Measurements from ENCODE around the gene PHAX.
"Not testable (repeated sequence)": the region's sequence is repeated elsewhere in the genome, so short reads cannot be mapped to it uniquely, and the experiment has no call there.

PHAX gene

DNA sequence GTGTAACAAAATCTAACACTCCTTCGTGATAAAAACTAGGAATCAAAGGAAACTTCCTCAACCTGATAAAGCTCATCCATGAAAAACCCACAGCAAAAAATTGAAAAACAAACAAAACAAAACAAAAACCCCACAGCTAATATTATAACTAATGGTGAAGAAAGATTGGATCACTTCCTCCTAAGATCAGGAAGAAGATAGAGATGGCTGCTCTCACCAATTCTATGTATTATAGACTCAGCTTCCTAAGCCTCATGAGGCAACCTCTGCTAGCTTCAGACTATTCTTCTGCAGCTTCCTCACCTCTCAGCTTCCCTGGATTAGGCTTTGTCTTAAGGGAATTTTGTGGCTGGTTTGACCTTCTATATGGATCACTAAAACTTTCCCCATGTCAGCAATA lies 40.1 kb downstream of the PHAX start:
- Histone ChIP-seq H3K4me3 (ENCODE audit: low read depth in 1 of 2, low read length in 2 of 2) (no peak overlapping the region), H3K27ac (ENCODE audit: low read depth, low read length) (no peak overlapping the region), H3K9me3 (ENCODE audit: low read length) (no peaks in the 10 kb centered on the region), H3K27me3 (ENCODE audit: control insufficient read depth in 1 of 2, insufficient read depth in 2 of 2, low read length in 2 of 2) (no peaks in the 10 kb centered on the region), H3K9ac (ENCODE audit: low read length) (no peak overlapping the region), H3K36me3 (ENCODE audit: insufficient read depth, low read length) (no peaks in the 10 kb centered on the region), H3K4me1 (ENCODE audit: insufficient read depth, low read length) (no peaks in the 10 kb centered on the region)

DNA sequence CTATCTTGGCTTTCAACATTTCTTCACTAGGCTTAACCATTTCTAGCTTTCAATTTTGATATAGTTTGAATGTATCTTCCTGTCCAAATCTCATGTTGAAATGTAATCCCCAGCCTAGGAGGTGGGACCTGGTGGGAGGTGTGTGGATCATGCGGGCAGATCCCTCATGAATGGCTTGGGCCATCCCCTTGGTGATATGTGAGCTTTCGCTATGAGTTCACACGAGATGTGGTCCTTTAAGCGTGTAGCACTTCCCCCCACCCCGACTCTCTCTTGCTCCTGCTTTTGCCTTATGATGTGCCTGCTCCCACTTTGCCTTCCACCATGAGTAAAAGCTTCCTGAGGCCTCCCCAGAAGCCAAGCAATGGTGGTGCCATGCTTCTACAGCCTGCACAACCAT lies 40.6 kb downstream of the PHAX start:
- H3K36me3 ChIP-seq (ENCODE audit: insufficient read depth, low read length) = no peaks in the 10 kb centered on the region
- H3K4me3 ChIP-seq (ENCODE audit: low read depth in 1 of 2, low read length in 2 of 2) = no peak overlapping the region
- H3K27ac ChIP-seq (ENCODE audit: low read depth, low read length) = no peak overlapping the region
- H3K4me1 ChIP-seq (ENCODE audit: insufficient read depth, low read length) = no peaks in the 10 kb centered on the region
- H3K9me3 ChIP-seq (ENCODE audit: low read length) = no peaks in the 10 kb centered on the region
- H3K27me3 ChIP-seq (ENCODE audit: control insufficient read depth in 1 of 2, insufficient read depth in 2 of 2, low read length in 2 of 2) = no peaks in the 10 kb centered on the region
- H3K9ac ChIP-seq (ENCODE audit: low read length) = no peak overlapping the region

DNA sequence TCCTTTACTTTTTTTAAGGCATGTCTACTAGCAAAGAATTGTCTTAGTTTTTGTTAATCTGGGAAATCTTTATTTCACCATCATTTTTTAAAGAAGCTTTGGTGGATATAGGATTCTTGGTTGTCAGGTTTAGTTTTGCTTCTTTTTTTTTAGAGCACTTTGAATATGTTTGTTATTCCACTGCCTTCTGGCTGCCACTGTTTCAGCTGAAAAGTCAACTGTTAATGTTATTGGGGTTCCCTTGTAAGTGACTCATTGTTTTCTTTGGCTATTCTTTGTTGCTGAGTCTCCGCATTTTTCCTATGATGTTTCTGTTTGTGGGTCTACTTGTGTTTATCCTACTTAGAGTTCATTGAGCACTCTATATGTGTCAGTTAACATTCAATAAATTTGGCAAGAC lies 44.4 kb downstream of the PHAX start:
- Histone ChIP-seq H3K36me3 (ENCODE audit: insufficient read depth, low read length) (no peaks in the 10 kb centered on the region), H3K27me3 (ENCODE audit: control insufficient read depth in 1 of 2, insufficient read depth in 2 of 2, low read length in 2 of 2) (no peaks in the 10 kb centered on the region), H3K4me1 (ENCODE audit: insufficient read depth, low read length) (no peaks in the 10 kb centered on the region), H3K9me3 (ENCODE audit: low read length) (no peaks in the 10 kb centered on the region), H3K4me3 (ENCODE audit: low read depth in 1 of 2, low read length in 2 of 2) (no peak overlapping the region), H3K9ac (ENCODE audit: low read length) (no peak overlapping the region), H3K27ac (ENCODE audit: low read depth, low read length) (no peak overlapping the region)

DNA sequence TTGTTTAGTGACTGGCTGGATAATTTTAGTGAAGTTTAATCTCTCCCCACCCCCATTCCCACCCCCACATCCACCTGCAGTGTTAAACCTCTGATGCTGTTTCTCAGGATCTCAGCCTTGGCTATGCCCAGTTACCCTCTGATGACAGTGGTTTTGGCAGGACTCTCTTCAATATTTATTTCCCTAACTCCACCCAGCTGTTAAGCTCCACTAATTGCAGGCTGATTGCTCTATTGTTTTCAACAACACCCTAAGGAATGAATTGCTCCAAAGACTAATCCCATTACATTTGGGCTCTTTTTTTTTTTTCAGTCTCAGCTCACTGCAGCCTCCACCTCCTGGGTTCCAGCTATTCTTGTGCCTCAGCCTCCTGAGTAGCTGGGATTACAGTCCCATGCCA lies 46.3 kb downstream of the PHAX start:
- no peaks in the 10 kb centered on the region for H3K36me3 ChIP-seq (ENCODE audit: insufficient read depth, low read length)
- H3K4me3 ChIP-seq (ENCODE audit: low read depth in 1 of 2, low read length in 2 of 2) = no peak overlapping the region
- H3K27me3 ChIP-seq (ENCODE audit: control insufficient read depth in 1 of 2, insufficient read depth in 2 of 2, low read length in 2 of 2) = no peaks in the 10 kb centered on the region
- H3K9me3 ChIP-seq (ENCODE audit: low read length) = no peaks in the 10 kb centered on the region
- H3K4me1 ChIP-seq (ENCODE audit: insufficient read depth, low read length) = no peaks in the 10 kb centered on the region
- no peak overlapping the region for H3K9ac ChIP-seq (ENCODE audit: low read length)
- no peak overlapping the region for H3K27ac ChIP-seq (ENCODE audit: low read depth, low read length)

DNA sequence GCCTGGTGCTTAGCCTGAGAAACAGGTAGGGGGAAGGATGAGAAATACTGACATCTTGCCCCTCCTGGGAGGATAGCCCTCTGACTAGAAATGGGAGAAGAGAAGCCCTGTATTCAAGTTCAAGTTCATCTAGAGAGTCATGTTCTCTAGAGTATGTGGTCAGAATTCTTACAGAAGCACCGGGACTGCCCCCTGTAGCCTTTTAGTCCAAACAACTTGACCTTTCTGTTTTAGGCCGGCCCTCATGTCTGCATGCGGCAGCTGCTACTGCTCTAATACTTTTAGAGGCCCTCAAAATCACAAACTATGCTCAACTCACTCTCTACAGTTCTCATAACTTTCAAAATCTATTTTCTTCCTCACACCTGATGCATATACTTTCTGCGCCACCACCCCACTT lies 47.7 kb downstream of the PHAX start:
- Histone ChIP-seq H3K9ac (ENCODE audit: low read length) (no peak overlapping the region), H3K27me3 (ENCODE audit: control insufficient read depth in 1 of 2, insufficient read depth in 2 of 2, low read length in 2 of 2) (no peaks in the 10 kb centered on the region), H3K9me3 (ENCODE audit: low read length) (no peaks in the 10 kb centered on the region), H3K4me3 (ENCODE audit: low read depth in 1 of 2, low read length in 2 of 2) (no peak overlapping the region), H3K4me1 (ENCODE audit: insufficient read depth, low read length) (no peaks in the 10 kb centered on the region), H3K27ac (ENCODE audit: low read depth, low read length) (no peak overlapping the region), H3K36me3 (ENCODE audit: insufficient read depth, low read length) (no peaks in the 10 kb centered on the region)

DNA sequence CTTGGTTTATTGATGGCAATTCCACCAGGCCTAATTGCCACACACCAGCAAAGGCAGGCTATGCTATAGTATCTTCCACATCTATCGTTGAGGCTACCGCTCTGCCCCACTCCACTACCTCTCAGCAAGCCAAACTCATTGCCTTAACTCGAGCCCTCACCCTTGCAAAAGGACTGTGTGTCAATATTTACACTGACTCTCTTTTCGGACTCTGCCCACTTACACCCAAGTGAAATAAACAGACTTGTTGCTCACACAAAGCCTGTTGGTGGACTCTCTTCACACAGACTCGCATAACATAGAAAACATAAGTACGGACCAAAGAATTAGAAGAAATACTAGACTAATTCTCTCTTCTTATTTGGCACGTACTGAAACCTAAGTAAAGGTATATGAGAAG lies 48.3 kb downstream of the PHAX start:
- H3K9me3 ChIP-seq (ENCODE audit: low read length); H3K36me3 ChIP-seq (ENCODE audit: insufficient read depth, low read length); H3K27ac ChIP-seq (ENCODE audit: low read depth, low read length); H3K4me1 ChIP-seq (ENCODE audit: insufficient read depth, low read length); H3K4me3 ChIP-seq (ENCODE audit: low read depth in 1 of 2, low read length in 2 of 2); H3K9ac ChIP-seq (ENCODE audit: low read length); H3K27me3 ChIP-seq (ENCODE audit: control insufficient read depth in 1 of 2, insufficient read depth in 2 of 2, low read length in 2 of 2): not testable (repeated sequence)

DNA sequence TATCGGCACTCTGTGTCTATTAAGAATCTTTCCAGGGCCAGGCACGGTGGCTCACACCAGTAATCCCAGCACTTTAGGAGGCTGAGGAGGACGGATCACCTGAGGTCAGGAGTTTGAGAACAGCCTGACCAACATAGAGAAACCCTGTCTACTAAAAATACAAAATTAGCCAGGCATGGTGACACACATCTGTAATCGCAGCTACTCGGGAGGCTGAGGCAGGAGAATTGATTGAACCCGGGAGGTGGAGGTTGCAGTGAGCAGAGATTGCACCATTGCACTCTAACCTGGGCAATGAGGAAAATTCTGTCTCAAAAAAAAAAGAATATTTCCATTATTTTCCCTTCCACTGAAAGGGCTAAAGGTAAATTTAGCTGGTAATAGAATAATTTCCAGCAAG lies 49.0 kb downstream of the PHAX start:
- not testable (repeated sequence) for H3K9ac ChIP-seq (ENCODE audit: low read length); H3K9me3 ChIP-seq (ENCODE audit: low read length); H3K4me3 ChIP-seq (ENCODE audit: low read depth in 1 of 2, low read length in 2 of 2); H3K27ac ChIP-seq (ENCODE audit: low read depth, low read length); H3K36me3 ChIP-seq (ENCODE audit: insufficient read depth, low read length); H3K4me1 ChIP-seq (ENCODE audit: insufficient read depth, low read length); H3K27me3 ChIP-seq (ENCODE audit: control insufficient read depth in 1 of 2, insufficient read depth in 2 of 2, low read length in 2 of 2)

DNA sequence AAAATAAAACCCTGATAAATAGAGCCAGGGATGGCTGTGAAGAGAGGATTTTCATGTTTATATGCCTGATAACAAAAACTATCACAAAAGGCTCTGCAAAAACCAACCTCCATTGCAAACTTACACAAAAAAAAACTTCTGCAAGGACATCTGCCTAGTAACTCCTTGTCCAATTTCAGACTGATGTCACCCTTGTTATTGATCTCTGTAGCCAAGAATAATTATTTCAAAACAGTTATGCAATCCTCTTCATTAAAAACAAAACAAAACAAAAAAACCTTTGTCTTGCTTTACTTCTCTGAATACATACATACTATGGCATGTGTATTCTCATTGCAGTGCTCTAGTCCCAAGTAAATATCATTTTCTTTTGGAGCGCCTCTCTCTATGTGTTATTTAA lies 49.7 kb downstream of the PHAX start:
- Histone ChIP-seq H3K9me3 (ENCODE audit: low read length) (no peaks in the 10 kb centered on the region), H3K4me3 (ENCODE audit: low read depth in 1 of 2, low read length in 2 of 2) (no peak overlapping the region), H3K36me3 (ENCODE audit: insufficient read depth, low read length) (no peaks in the 10 kb centered on the region), H3K9ac (ENCODE audit: low read length) (no peak overlapping the region), H3K27ac (ENCODE audit: low read depth, low read length) (no peak overlapping the region), H3K4me1 (ENCODE audit: insufficient read depth, low read length) (no peaks in the 10 kb centered on the region), H3K27me3 (ENCODE audit: control insufficient read depth in 1 of 2, insufficient read depth in 2 of 2, low read length in 2 of 2) (no peaks in the 10 kb centered on the region)

DNA sequence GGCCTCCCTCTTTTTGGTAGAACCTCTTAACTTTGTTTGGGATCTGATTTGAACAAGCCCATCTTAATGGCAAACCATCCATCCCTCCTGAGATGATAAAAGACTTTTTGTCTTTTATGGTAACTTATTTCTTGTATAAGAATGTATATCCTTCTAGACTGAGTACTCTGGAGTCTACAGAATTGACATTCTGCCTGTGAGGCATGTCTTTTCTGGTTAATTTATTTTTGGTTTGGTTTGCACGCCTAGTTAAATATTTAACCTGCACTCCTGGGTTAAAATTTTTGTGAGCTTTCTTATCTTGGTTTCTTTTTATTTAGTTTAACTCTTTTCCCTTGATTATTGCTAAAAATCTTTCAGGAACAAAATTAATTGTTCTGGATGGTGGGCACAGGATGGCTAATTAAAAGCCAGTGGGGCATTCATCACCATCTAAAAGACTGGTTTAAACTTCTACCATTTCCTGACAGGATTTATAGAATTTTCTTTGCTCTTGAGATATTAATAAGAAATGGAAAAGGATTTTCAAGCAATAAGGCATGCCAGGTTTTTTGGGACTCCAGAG lies 50.3 kb downstream of the PHAX start:
- H3K9me3 ChIP-seq (ENCODE audit: low read length) = no peaks in the 10 kb centered on the region
- H3K36me3 ChIP-seq (ENCODE audit: insufficient read depth, low read length) = no peaks in the 10 kb centered on the region
- no peak overlapping the region for H3K9ac ChIP-seq (ENCODE audit: low read length)
- no peaks in the 10 kb centered on the region for H3K27me3 ChIP-seq (ENCODE audit: control insufficient read depth in 1 of 2, insufficient read depth in 2 of 2, low read length in 2 of 2)
- H3K4me3 ChIP-seq (ENCODE audit: low read depth in 1 of 2, low read length in 2 of 2) = no peak overlapping the region
- no peak overlapping the region for H3K27ac ChIP-seq (ENCODE audit: low read depth, low read length)
- H3K4me1 ChIP-seq (ENCODE audit: insufficient read depth, low read length) = no peaks in the 10 kb centered on the region

DNA sequence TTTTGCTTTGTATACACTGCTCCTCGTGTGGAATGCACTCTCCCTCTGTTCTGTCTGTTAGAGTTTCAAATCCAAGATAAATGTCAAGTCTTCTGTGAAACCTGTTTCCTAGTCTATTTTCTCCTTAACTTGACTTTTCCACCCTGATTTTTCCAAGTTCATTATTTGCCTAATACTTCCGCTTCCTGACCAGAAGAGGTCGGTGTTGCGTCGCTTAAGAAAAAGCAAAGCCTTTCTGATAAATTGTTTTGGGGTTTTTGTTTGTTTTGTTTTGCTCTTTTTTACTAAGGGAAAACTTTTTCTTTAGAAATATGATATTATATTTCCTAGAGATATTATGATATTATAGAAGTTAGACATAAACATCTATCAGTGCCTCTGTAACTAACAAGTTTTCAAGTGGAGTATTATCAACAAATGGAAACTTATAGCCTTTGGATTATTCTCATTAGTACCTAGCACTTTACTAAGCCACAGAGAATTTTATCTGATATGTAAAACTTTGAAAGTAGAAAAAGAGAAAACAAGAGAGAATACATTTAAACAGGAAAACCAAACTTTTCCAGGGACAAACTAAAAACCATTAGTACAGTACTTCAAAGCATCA lies 55.8 kb downstream of the PHAX start:
- Histone ChIP-seq H3K36me3 (ENCODE audit: insufficient read depth, low read length) (no peaks in the 10 kb centered on the region), H3K4me1 (ENCODE audit: insufficient read depth, low read length) (no peaks in the 10 kb centered on the region), H3K27ac (ENCODE audit: low read depth, low read length) (no peak overlapping the region), H3K27me3 (ENCODE audit: control insufficient read depth in 1 of 2, insufficient read depth in 2 of 2, low read length in 2 of 2) (no peaks in the 10 kb centered on the region), H3K9ac (ENCODE audit: low read length) (no peak overlapping the region), H3K9me3 (ENCODE audit: low read length) (no peaks in the 10 kb centered on the region), H3K4me3 (ENCODE audit: low read depth in 1 of 2, low read length in 2 of 2) (no peak overlapping the region)

DNA sequence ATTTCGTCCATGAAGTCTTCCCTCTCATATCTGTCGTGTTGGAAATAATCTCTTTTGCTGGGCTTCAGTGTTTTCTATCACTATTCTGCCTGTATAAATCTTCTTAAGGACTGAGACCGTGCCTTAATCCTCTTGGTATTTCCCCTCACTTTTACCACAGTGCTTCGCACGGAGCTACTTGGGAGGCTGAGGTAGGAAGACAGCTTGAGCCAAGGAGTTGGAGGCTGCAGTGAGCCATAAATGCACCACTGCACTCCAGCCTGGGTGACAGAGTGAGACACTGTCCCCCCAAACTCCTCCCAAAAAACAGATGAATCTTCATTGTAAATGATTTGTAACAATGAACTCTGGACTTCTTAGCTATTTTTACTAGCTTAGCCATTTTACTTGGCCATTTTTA lies 57.8 kb downstream of the PHAX start:
- Histone ChIP-seq H3K27ac (ENCODE audit: low read depth, low read length) (no peak overlapping the region), H3K36me3 (ENCODE audit: insufficient read depth, low read length) (no peaks in the 10 kb centered on the region), H3K4me3 (ENCODE audit: low read depth in 1 of 2, low read length in 2 of 2) (no peak overlapping the region), H3K27me3 (ENCODE audit: control insufficient read depth in 1 of 2, insufficient read depth in 2 of 2, low read length in 2 of 2) (no peaks in the 10 kb centered on the region), H3K9ac (ENCODE audit: low read length) (no peak overlapping the region), H3K4me1 (ENCODE audit: insufficient read depth, low read length) (no peaks in the 10 kb centered on the region), H3K9me3 (ENCODE audit: low read length) (no peaks in the 10 kb centered on the region)

DNA sequence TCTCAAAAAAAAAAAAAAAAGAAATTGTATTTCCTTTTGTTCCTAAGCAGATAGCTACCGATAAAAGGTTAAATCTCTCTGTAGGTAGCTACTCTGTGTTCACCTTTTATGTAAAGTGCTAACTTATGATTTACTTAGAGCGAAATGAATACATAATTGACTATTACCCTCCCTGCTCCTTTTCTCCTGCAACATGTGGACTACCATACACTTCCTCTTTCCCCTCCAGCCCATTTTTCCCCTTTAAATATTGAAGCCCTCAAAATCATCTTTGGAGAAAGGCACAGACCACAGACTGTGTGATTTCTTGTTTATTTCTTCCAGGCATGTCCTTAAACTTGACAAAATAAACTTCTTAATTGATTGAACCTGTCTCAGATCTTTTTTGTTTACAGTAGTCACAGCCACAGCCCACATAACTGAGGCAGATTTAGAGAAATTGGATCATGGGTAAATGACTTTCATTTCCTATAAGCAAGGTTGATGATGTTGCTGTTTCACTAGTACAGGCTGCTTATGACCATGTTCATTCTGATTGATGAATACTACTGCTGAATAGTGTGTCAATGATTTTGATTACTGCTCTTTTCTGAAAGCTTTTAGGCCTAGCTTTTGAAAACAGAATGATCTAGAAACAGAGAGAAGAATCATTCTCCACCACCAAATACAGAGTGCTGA lies 59.2 kb downstream of the PHAX start:
- Histone ChIP-seq H3K27ac (ENCODE audit: low read depth, low read length) (no peak overlapping the region), H3K4me3 (ENCODE audit: low read depth in 1 of 2, low read length in 2 of 2) (no peak overlapping the region), H3K4me1 (ENCODE audit: insufficient read depth, low read length) (no peaks in the 10 kb centered on the region), H3K27me3 (ENCODE audit: control insufficient read depth in 1 of 2, insufficient read depth in 2 of 2, low read length in 2 of 2) (no peaks in the 10 kb centered on the region), H3K9ac (ENCODE audit: low read length) (no peak overlapping the region), H3K9me3 (ENCODE audit: low read length) (no peaks in the 10 kb centered on the region), H3K36me3 (ENCODE audit: insufficient read depth, low read length) (no peaks in the 10 kb centered on the region)

All from muscle layer of colon (tissue), 2 donors.